Chondrocyte (in vitro differentiated cells): ENCODE results near the gene HLCS. TPM values are rescaled to one million over a fixed set of nuclear protein-coding genes. Genes with fewer than 3 reads are reported as not detected.
"Not testable (repeated sequence)": the region's sequence is repeated elsewhere in the genome, so short reads cannot be mapped to it uniquely, and the experiment has no call there.

Source experiments
- DNase-seq: peaks from one replicate; pipeline ENCODE4 v3.0.0; 2021; ENCODE audit warnings: mixed read lengths, low spot score
- H3K27ac Mint-ChIP-seq: one replicate; pipeline ENCODE4 v1.8.0; 2021; ENCODE audit warnings: mild to moderate bottlenecking, moderate library complexity, mixed read lengths; ENCODE audit not compliant: unreplicated experiment
- H3K27me3 Mint-ChIP-seq: 2 replicates; pipeline ENCODE4 v1.8.0; 2021; ENCODE audit warnings: low read depth, mixed read lengths
- H3K36me3 Mint-ChIP-seq: 2 replicates; pipeline ENCODE4 v1.8.0; 2021; ENCODE audit warnings: low read depth, mixed read lengths
- H3K4me1 Mint-ChIP-seq: 2 replicates; pipeline ENCODE4 v1.8.0; 2021; ENCODE audit warnings: low read depth, mild to moderate bottlenecking, mixed read lengths
- H3K4me3 Mint-ChIP-seq: one replicate; pipeline ENCODE4 v1.8.0; 2021; ENCODE audit warnings: mild to moderate bottlenecking, moderate library complexity, mixed read lengths; ENCODE audit not compliant: unreplicated experiment
- H3K9me3 Mint-ChIP-seq: 2 replicates; pipeline ENCODE4 v1.8.0; 2021; ENCODE audit warnings: low read depth, mixed read lengths
- CTCF ChIP-seq: fragments of 200-600 bp; sonication (generic); IDR thresholded peaks from 2 replicates; pipeline ENCODE4 v1.5.0; 2021; ENCODE audit warnings: antibody characterized with exemption, mild to moderate bottlenecking, moderate library complexity
- total RNA-seq: library from RNA; stranded (reverse); gene quantifications from 3 replicates; pipeline ENCODE4 v1.2.1, GENCODE V29; 2021

HLCS gene
- total RNA-seq, 1 donor from 2014 or later, result 30.4 TPM

DNA sequence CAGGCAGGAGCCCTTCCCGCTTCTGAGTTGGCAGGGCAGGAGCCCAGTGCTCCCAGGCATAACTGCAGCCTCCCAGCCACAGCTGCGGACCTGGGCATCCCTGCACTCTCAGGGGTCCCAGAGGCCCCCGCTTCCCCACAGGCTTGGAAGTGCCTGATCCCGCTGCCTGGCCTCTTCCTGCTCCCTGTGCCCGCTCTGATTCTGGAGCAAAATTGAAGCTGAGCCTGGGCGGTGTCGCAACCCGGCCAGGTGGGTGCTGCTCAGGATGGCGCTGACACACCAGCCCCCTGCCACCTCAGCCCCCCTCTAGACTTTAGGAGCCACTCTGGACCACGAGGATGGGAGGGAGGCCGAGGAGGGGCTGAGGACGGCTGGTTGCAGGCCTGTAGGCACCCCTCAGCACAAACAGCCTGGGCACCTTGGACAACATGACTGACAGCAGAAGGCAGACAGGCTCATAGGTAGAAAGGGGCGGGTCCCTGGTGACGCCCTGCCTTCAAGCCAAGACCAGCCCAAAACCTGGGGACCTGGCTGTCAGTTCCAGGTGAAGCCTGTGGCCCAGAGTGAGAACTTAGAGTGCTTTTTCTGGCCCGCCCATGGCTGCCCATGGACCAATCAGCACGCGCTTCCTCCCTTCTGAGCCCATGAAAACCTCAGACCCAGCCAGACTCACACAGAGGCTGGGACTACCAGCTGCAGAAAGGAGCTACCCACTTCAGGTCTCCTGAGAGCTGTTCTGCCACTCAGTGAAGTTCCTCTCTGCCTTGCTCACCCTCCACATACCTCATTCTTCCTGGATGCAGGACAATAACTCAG, 7.2 kb downstream of the HLCS start:
- Mint-ChIP-seq H3K9me3 (no peaks in the 10 kb centered on the region), H3K27me3 (no peaks in the 10 kb centered on the region), H3K36me3 (peaks cover 13% of the 10 kb centered on the region), H3K27ac (no peak overlapping the region), H3K4me3 (no peak overlapping the region), H3K4me1 (no peaks in the 10 kb centered on the region)
- TF ChIP-seq CTCF, result no peak
- no peak for DNase-seq

DNA sequence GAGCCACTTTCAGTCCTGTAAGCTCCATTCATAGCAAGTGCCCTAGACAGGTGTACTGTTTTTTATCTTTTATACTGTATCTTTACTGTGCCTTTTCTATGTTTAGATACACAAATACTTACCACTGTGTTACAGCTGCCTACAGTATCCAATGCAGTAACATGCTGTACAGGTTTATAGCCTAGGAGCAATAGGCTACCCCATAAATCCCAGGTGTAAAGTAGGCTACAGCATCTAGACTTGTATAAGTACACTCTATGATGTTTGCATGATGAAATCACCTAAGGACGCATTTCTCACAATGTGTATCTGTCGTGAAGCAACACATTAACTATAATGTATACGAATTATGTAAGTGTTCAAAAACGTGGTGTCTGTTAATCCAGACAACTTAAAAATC, 10.7 kb downstream of the HLCS start:
- Mint-ChIP-seq H3K4me3 (no peak overlapping the region), H3K36me3 (peaks cover 12% of the 10 kb centered on the region), H3K27me3 (no peaks in the 10 kb centered on the region), H3K9me3 (no peaks in the 10 kb centered on the region), H3K4me1 (no peaks in the 10 kb centered on the region), H3K27ac (no peak overlapping the region)
- no peak for DNase-seq
- TF ChIP-seq CTCF, result no peak

- not testable (repeated sequence) for DNase-seq
These were observed 14.1 kb downstream of the HLCS start for GRCh38 chr21:36952331-36952730.

DNA sequence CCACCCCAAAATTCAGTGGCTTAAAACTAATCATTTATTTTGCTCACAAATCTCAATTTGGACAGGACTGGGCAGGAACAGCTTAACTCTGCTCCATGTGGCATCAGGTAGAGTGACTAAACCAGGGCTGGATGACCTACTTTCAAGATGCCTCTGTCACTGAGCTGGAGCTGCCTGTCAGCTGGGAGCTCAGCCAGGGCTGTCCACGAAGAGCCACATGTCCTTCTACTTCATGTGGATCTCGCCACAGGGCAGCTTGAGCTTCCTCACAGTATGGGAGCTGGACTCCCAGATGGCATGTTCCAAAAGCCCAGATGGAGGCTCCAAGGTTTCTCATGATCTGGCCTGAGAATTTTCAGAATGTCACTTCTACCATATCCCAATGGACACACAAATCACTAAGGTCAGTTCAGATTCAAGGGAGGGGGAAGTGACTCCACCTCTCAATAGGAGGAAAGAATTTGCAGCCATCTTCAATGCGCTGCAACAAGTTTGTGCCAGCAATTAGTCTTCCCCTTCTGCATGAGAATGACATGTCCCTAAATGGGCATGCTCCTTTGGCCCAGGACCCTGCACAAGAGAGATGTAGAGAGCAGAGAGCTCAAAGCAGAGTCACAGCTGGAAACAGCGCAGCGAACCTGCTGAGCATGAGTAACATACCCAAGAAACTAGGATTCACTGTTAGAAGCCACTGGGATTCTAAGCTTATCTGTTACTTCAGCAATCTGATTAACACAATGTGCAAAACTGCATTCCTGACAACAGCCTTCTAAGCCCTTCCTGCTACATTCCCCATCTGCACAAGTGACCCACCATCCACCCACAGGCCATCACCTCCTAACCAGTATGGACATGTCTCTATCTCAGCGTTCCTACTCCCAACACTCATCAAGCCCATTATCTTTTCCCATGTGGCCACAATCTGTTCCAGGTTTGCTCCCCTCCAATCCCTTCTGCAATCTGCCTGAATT, 17.0 kb downstream of the HLCS start:
- no peaks in the 10 kb centered on the region for H3K27me3 Mint-ChIP-seq
- peaks cover 11% of the 10 kb centered on the region for H3K4me1 Mint-ChIP-seq
- no peak overlapping the region for H3K27ac Mint-ChIP-seq
- TF ChIP-seq CTCF, result no peak
- H3K36me3 Mint-ChIP-seq, result peaks cover 28% of the 10 kb centered on the region
- no peak for DNase-seq
- H3K4me3 Mint-ChIP-seq, result no peak overlapping the region
- peaks cover 4% of the 10 kb centered on the region for H3K9me3 Mint-ChIP-seq

More at GRCh38 chr21:36952331-36952730, 14.1 kb downstream of the HLCS start:
- H3K4me1 Mint-ChIP-seq, H3K27me3 Mint-ChIP-seq, H3K27ac Mint-ChIP-seq, H3K4me3 Mint-ChIP-seq, H3K9me3 Mint-ChIP-seq: not testable (repeated sequence)
- H3K36me3 Mint-ChIP-seq, result peaks cover 23% of the 10 kb centered on the region

DNA sequence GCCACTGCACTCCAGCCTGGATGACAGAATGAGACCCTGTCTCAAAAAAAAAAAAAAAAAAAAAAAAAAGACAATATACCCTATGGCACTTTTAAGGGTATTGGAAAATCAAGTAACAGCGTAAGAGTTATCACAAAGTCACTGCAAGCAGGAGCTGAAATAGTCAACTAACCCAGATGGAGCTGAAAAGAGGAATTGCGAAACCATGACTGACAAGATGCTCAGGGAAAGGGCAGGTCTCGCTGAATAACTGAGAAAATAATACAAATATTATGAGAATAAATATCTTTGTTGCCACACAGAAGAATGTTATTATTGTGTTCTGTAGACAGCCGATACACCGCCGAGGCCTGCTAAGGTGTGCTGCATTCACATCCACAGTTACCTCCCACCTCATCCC, 17.8 kb downstream of the HLCS start:
- H3K9me3 Mint-ChIP-seq, result peaks cover 4% of the 10 kb centered on the region
- no peak overlapping the region for H3K27ac Mint-ChIP-seq
- peaks cover 29% of the 10 kb centered on the region for H3K36me3 Mint-ChIP-seq
- TF ChIP-seq CTCF, result no peak
- no peak for DNase-seq
- H3K4me1 Mint-ChIP-seq, result peaks cover 11% of the 10 kb centered on the region
- H3K4me3 Mint-ChIP-seq, result no peak overlapping the region
- H3K27me3 Mint-ChIP-seq, result no peaks in the 10 kb centered on the region
